ENCODE data around the gene LMF1.

LMF1 gene

DNA sequence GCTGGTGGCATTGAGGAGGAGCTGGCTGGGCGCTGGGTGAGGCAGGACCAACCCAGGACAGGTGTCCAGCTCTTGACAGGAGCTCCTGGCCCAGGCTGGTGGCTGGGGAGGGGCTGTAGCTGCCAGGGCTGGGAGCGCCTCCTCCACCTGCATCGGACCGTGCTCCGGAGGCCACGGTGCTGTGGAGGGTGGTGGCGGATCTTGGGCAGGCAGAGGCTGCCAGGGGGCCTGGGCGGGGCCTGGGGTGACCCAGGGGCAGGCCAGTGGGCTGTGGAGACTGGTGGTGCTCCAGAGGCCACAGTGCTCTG, 42.8 kb upstream of the LMF1 start:
- TF ChIP-seq EZH2phosphoT487 (conservative IDR thresholded peaks at IDR 0.05; ENCODE audit: low read length) = no peak
- TF ChIP-seq, protein P1, sequence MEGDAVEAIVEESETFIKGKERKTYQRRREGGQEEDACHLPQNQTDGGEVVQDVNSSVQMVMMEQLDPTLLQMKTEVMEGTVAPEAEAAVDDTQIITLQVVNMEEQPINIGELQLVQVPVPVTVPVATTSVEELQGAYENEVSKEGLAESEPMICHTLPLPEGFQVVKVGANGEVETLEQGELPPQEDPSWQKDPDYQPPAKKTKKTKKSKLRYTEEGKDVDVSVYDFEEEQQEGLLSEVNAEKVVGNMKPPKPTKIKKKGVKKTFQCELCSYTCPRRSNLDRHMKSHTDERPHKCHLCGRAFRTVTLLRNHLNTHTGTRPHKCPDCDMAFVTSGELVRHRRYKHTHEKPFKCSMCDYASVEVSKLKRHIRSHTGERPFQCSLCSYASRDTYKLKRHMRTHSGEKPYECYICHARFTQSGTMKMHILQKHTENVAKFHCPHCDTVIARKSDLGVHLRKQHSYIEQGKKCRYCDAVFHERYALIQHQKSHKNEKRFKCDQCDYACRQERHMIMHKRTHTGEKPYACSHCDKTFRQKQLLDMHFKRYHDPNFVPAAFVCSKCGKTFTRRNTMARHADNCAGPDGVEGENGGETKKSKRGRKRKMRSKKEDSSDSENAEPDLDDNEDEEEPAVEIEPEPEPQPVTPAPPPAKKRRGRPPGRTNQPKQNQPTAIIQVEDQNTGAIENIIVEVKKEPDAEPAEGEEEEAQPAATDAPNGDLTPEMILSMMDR (IDR thresholded peaks at IDR 0.05; ENCODE audit: insufficient read depth, low read length, poor library complexity, severe bottlenecking) = no peak
- no peak overlapping the region for H2AFZ ChIP-seq (ENCODE audit: low read depth, low read length, severe bottlenecking)
- H3K27me3 ChIP-seq (ENCODE audit: low read length) = no peaks in the 10 kb centered on the region
- no peaks in the 10 kb centered on the region for H3K9me3 ChIP-seq (ENCODE audit: insufficient read depth, low read length)
- no peak overlapping the region for H3K9ac ChIP-seq (ENCODE audit: low read length)
- H3F3A ChIP-seq (ENCODE audit: insufficient read depth) = no peaks in the 10 kb centered on the region
- no peaks in the 10 kb centered on the region for H3K9me2 ChIP-seq (replicated peaks; ENCODE audit: insufficient read depth, low read length)
- H3K4me3 ChIP-seq (ENCODE audit: insufficient read depth, low read length, poor library complexity, severe bottlenecking) = no peak overlapping the region
- H4K20me1 ChIP-seq (ENCODE audit: low read depth, low read length) = no peaks in the 10 kb centered on the region
- H3K36me3 ChIP-seq (ENCODE audit: low read length) = no peaks in the 10 kb centered on the region
- no peak overlapping the region for H3K4me2 ChIP-seq (ENCODE audit: low read depth, low read length, poor library complexity, severe bottlenecking)
- no peaks in the 10 kb centered on the region for H3K79me2 ChIP-seq (ENCODE audit: insufficient read depth, low read length)
- no peak overlapping the region for H3K27ac ChIP-seq (ENCODE audit: low read depth, low read length)

DNA sequence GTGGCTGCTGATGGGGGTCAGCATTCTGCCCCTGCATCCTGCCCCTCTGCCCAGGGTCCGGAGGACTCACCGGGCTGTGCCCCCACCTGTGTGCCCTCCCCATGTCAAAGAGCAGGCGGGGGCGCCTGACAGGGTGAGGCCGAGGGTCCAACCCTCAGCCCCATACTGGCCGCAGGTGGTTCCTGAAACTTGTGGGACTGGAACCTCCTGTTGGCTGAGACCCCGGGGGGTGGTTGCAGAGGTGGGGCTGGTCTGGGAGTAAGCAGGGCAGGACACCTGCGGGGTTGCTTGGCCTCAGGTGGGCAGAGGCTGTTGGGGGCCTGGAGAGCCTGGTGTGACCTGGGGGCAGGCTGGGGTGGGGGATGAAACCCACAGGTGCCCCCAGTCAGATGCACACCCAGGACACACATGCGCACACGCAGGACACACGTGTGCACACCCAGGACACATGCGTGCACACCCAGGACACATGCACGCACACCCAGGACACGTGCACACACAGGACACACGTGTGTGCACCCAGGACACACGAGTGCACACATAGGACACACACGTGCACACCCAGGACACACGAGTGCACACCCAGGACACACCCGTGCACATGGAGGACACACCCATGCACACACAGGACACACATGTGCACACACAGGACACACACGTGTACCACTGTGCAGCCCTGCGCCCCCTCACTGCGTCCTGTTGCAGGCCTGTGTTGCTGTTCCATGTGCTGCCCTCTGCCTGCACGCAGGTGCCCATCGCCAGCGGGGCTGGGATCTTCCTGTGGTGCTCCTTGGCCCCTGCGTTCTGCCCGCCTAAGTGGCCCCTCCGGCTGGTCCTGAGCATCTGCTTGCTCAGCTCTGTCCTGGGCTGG, 42.2 kb upstream of the LMF1 start:
- Histone ChIP-seq H3K36me3 (ENCODE audit: low read length) (no peaks in the 10 kb centered on the region), H2AFZ (ENCODE audit: low read depth, low read length, severe bottlenecking) (no peak overlapping the region)

DNA sequence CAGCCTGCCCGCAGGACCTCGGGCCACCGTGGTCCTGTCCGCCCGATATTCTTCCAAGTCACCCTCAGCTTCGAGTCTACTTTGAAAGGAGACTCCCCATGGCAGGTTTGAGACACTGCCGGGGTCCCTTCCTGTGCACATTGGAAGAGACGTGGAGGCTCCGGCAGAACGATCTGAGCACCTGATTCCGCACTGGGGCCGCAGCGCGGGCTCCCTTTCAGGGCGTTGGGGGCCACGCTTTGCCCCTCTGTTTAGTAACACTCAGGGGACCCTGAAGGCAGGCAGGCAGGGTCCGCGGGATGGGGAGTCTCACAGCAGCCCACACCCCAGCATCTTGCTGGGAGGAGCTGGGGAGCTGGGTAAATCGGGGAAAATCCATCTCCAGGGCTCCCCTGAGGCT, 41.4 kb upstream of the LMF1 start:
- no peak overlapping the region for H3K4me3 ChIP-seq (ENCODE audit: insufficient read depth, low read length, poor library complexity, severe bottlenecking)
- no peaks in the 10 kb centered on the region for H4K20me1 ChIP-seq (ENCODE audit: low read depth, low read length)
- H3K9me2 ChIP-seq (replicated peaks; ENCODE audit: insufficient read depth, low read length) = no peaks in the 10 kb centered on the region
- H3K79me2 ChIP-seq (ENCODE audit: insufficient read depth, low read length) = no peaks in the 10 kb centered on the region
- H3K27ac ChIP-seq (ENCODE audit: low read depth, low read length) = no peak overlapping the region
- TF ChIP-seq, protein P1 (IDR thresholded peaks at IDR 0.05; ENCODE audit: insufficient read depth, low read length, poor library complexity, severe bottlenecking) = no peak
- TF ChIP-seq EZH2phosphoT487 (conservative IDR thresholded peaks at IDR 0.05; ENCODE audit: low read length) = no peak
- no peak overlapping the region for H3K9ac ChIP-seq (ENCODE audit: low read length)
- H3F3A ChIP-seq (ENCODE audit: insufficient read depth) = no peaks in the 10 kb centered on the region
- no peaks in the 10 kb centered on the region for H3K36me3 ChIP-seq (ENCODE audit: low read length)
- H3K27me3 ChIP-seq (ENCODE audit: low read length) = no peaks in the 10 kb centered on the region
- no peak overlapping the region for H2AFZ ChIP-seq (ENCODE audit: low read depth, low read length, severe bottlenecking)
- H3K9me3 ChIP-seq (ENCODE audit: insufficient read depth, low read length) = no peaks in the 10 kb centered on the region
- H3K4me2 ChIP-seq (ENCODE audit: low read depth, low read length, poor library complexity, severe bottlenecking) = no peak overlapping the region

More for the DNA sequence above, 42.2 kb upstream of the LMF1 start:
- Histone ChIP-seq H3K9ac (ENCODE audit: low read length) (no peak overlapping the region), H3K27me3 (ENCODE audit: low read length) (no peaks in the 10 kb centered on the region), H3F3A (ENCODE audit: insufficient read depth) (no peaks in the 10 kb centered on the region), H3K79me2 (ENCODE audit: insufficient read depth, low read length) (no peaks in the 10 kb centered on the region), H3K27ac (ENCODE audit: low read depth, low read length) (no peak overlapping the region), H3K9me3 (ENCODE audit: insufficient read depth, low read length) (no peaks in the 10 kb centered on the region), H3K4me3 (ENCODE audit: insufficient read depth, low read length, poor library complexity, severe bottlenecking) (no peak overlapping the region), H3K4me2 (ENCODE audit: low read depth, low read length, poor library complexity, severe bottlenecking) (no peak overlapping the region), H3K9me2 (replicated peaks; ENCODE audit: insufficient read depth, low read length) (no peaks in the 10 kb centered on the region), H4K20me1 (ENCODE audit: low read depth, low read length) (no peaks in the 10 kb centered on the region)
- no peak for TF ChIP-seq EZH2phosphoT487 (conservative IDR thresholded peaks at IDR 0.05; ENCODE audit: low read length)
- TF ChIP-seq, protein P1 (IDR thresholded peaks at IDR 0.05; ENCODE audit: insufficient read depth, low read length, poor library complexity, severe bottlenecking) = no peak

Data from SU-DHL-6 (cell line).